Heart right ventricle (tissue), 16 donors: ENCODE data around the gene MED22. TPM values are rescaled to one million over a fixed set of nuclear protein-coding genes. Genes with fewer than 3 reads are reported as not detected.

Experiments
- ATAC-seq, 8 donors: fragments of 200-7000 bp; cut with Tn5 transposase; one replicate each; pipeline ENCODE4 v1.9.1; 2020; ENCODE audit warnings: mild to moderate bottlenecking in 8 of 8, moderate library complexity in 8 of 8, moderate number of reproducible peaks in 1 of 8
- DNase-seq, 2 donors: peaks; one replicate each; pipeline ENCODE4 v3.0.0-alpha.2; 2020
- H3K27ac ChIP-seq, 10 donors: fragments of 200-600 bp; sonication (generic) in 2 of 10; one replicate each; pipeline versions ENCODE4 v1.5.0 to v1.8.0; 2020 to 2022; ENCODE audit warnings: mild to moderate bottlenecking in 3 of 10
- H3K27me3 ChIP-seq, 7 donors: fragments of 200-600 bp; one replicate each; pipeline ENCODE4 v1.8.0; 2021 to 2022; ENCODE audit warnings: mild to moderate bottlenecking in 2 of 7
- H3K36me3 ChIP-seq, 9 donors: fragments of 200-600 bp; sonication (generic) in 1 of 9; one replicate each; pipeline versions ENCODE4 v1.5.0 to v1.8.0; 2020 to 2022; ENCODE audit warnings: mild to moderate bottlenecking in 2 of 9
- H3K4me1 ChIP-seq, 9 donors: fragments of 200-600 bp; sonication (generic) in 1 of 9; one replicate each; pipeline versions ENCODE4 v1.5.0 to v1.8.0; 2020 to 2022; ENCODE audit warnings: mild to moderate bottlenecking in 4 of 9
- H3K4me3 ChIP-seq, 10 donors: fragments of 200-600 bp; sonication (generic) in 2 of 10; one replicate each; pipeline versions ENCODE4 v1.5.0 to v1.8.0; 2020 to 2022; ENCODE audit warnings: mild to moderate bottlenecking in 7 of 10, moderate library complexity in 2 of 10
- H3K9me3 ChIP-seq, 11 donors: fragments of 200-600 bp in 10 of 11; sonication (generic) in 2 of 11; one replicate each; pipeline versions ENCODE4 v1.5.0 to v1.8.0; 2013 to 2022; ENCODE audit warnings: mild to moderate bottlenecking in 2 of 11, control low read depth in 1 of 11, moderate library complexity in 1 of 11
- CTCF ChIP-seq, 9 donors: fragments of 200-600 bp; sonication (generic) in 2 of 9; IDR thresholded peaks; one replicate each; pipeline versions ENCODE4 v1.5.0 to v1.8.0; 2021 to 2022; ENCODE audit warnings: antibody characterized with exemption in 9 of 9, mild to moderate bottlenecking in 5 of 9, moderate library complexity in 1 of 9
- WGBS, 2 donors: extraction: QIAGEN DNeasy Blood & Tissue Kit; methylation state at CpG; one replicate each; pipeline ENCODE4 v1.1.7; 2013; ENCODE audit warnings: inconsistent platforms in 1 of 2; 5-methylcytosine and 5-hydroxymethylcytosine counted together
- intact Hi-C, 10 donors: fragments of 100-400 bp; cut with DNase I; formaldehyde crosslinking; loops; one replicate each; pipeline versions ENCODE4 v1.11.1 to v1.14.2; 2022
- polyA plus RNA-seq, 2 donors: library from polyadenylated mRNA; stranded (reverse); fragments of 200-250 nt; gene quantifications; one replicate each; pipeline ENCODE4 v1.2.3, GENCODE V29; 2013
- total RNA-seq, 10 donors: library from RNA; stranded (reverse); fragmentation: NEBNext Ultra II Directional in 3 of 10; extraction: Animal tissue kit (Norgen Biotek cat#: 25700) in 3 of 10; gene quantifications; one replicate each; pipeline versions ENCODE4 v1.2.1 to v1.2.4, GENCODE V29; 2021 to 2023
- donor health status: Arrhythmogenic right ventricular cardiomyopathy.
- donor health status: ischemic (EF 13 %, LVEDD 7.1; RV severe dilation, severe dysfunction).
- donor health status: healthy with polysubstance abuse.
- donor health status: DM: no; HTN: yes; CAD: no.
- donor health status: DM: no; HTN: no; CAD: no.
- donor health status: ischemic (EF 25% LVEDD 6.9; RV normal size, moderate dysfunction).
- donor health status: ischemic (EF 25% LVEDD 5.7; RV mildly dilated, moderate dysfunction).
- donor health status: healthy.
- donor health status: DM: yes; HTN: yes; CAD: no.
- donor health status: Ischemic cardiomyopathy.
- donor health status: ischemic (EF 35%, LVEDD 5.7; RV mildly dilated, moderate dysfunction).
- donor health status: nonischemic (EF 11% LVEDD 7.7; RV severe dilation, severe dysfunction).
- donor health status: DM: yes; HTN: yes; CAD: no.
- donor health status: PGD.
- donor health status: ischemic (EF 29% LVEDD 5.4; RV normal size, mild dysfunction).
- donor health status: nonischemic (EF 23%, LVEDD 6.1; RV moderate dilation, normal function).

The MED22 gene
- total and polyA plus RNA-seq, 12 donors = 10.2 to 23.6 (median 17.4) TPM

GRCh38 chr9:133306242-133307204 lies 41.4 kb downstream of the MED22 start:
- Histone ChIP-seq H3K9me3 (peaks cover 0 to 5% (median 0%) of the 10 kb centered on the region in 11 donors), H3K4me1 (no peaks in the 10 kb centered on the region), H3K36me3 (no peaks in the 10 kb centered on the region), H3K27me3 (peaks cover 0 to 37% (median 5%) of the 10 kb centered on the region in 7 donors), H3K27ac (no peak overlapping the region), H3K4me3 (no peak overlapping the region)
- DNase-seq (no peak), ATAC-seq (no peak)
- 68 to 69% methylated on average over 31 of the region's 31 CpGs for WGBS, 2 donors
- intact Hi-C loops = no loop called here
- no peak for TF ChIP-seq CTCF (IDR thresholded peaks at IDR 0.05)

DNA sequence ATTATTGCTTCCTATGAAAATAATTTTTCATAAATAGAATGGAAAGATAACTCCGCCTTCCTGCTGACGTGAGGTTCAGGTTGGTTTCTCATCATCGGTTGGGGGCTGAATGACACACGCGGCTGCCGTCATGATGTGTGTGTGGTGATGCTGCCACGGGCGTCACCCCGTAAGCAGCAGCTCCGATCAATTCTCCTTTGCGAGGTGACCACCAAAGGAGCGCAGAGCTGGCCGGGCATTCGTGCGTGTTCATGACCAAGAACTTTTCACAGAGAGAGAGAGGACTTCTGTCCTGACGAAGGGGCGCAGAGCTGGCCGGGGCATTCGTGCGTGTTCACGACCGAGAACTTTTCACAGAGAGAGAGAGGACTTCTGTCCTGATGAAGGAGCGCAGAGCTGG lies 42.2 kb downstream of the MED22 start:
- 78 to 88% methylated on average over 19 to 23 of the region's 23 CpGs for WGBS, 2 donors
- ATAC-seq (no peak), DNase-seq (no peak)
- H3K4me3 ChIP-seq = no peak overlapping the region
- H3K36me3 ChIP-seq = no peaks in the 10 kb centered on the region
- intact Hi-C loops = no loop called here
- no peak for TF ChIP-seq CTCF (IDR thresholded peaks at IDR 0.05)
- H3K9me3 ChIP-seq = peaks cover 0 to 5% (median 0%) of the 10 kb centered on the region in 11 donors
- peaks cover 0 to 35% (median 5%) of the 10 kb centered on the region in 7 donors for H3K27me3 ChIP-seq
- H3K4me1 ChIP-seq = no peaks in the 10 kb centered on the region
- H3K27ac ChIP-seq = no peak overlapping the region

DNA sequence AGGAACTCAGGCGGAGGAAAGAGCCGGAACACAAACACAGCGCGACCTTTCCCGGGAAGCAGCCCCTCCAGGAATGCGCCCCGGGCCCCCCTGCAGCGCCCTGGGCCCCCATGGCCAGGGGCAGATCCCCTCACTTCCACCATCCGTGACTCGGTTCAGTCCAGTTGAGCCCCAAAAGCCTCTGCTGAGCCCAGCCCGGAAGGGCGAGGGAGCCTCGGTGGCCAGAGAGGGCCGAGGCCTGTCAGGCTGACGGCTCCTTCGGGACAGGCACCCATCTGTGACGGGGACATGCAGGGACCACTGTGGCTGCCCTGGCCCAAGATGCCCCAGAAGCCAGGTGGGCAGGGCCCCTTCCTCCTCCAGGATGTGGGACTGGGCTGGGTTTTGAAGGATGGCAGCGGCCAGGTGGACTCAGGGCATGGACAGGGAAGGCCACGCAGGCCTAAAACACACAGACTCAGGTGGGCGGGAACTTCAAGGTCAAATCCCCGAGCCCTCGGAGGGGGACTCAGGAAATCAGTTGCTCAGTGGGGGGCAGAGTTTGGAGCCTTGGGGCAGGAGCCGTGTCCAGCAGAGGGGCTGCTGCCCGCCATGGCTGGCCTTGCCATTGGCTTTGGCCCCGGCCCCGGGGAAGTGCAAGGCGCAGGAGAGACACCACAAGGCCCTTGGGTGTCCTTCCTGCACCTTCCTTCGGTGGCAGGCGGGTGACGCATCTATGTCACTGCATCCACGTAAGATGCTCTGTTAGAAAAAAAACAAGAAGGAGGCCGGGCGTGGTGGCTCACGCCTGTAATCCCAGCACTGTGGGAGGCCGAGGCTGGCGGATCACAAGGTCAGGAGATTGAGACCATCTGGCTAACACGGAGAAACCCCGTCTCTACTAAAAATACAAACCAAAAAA lies 43.2 kb downstream of the MED22 start:
- peak in 1 of 8 donors; percentile 41 for ATAC-seq
- TF ChIP-seq CTCF (IDR thresholded peaks at IDR 0.05) = no peak
- Histone ChIP-seq H3K4me3 (no peak overlapping the region), H3K27ac (no peak overlapping the region), H3K36me3 (no peaks in the 10 kb centered on the region), H3K4me1 (no peaks in the 10 kb centered on the region), H3K9me3 (peaks cover 0 to 2% (median 0%) of the 10 kb centered on the region in 11 donors), H3K27me3 (peaks cover 0 to 28% (median 1%) of the 10 kb centered on the region in 7 donors)
- no peak for DNase-seq
- intact Hi-C loops = no loop called here
- 88 to 92% methylated on average over 38 of the region's 38 CpGs for WGBS, 2 donors

DNA sequence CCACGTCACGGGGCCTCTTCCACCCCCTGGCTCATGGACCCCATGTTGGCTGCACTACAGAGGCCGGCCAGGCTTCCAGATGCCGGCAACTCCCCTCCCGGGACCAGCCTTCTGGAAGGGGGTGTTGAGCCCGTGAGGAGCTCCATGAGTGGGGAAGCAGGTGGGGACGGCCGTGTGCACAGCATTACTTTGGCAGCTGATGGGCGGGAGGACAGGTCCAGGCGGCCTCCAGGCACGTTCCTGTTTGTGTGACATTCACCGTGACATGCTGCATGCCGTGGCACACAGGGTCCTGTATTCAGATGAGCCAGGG lies 43.8 kb downstream of the MED22 start:
- no peaks in the 10 kb centered on the region for H3K36me3 ChIP-seq
- intact Hi-C loops = no loop called here
- H3K27me3 ChIP-seq = peaks cover 0 to 26% (median 3%) of the 10 kb centered on the region in 7 donors
- ATAC-seq = peak in 1 of 8 donors; percentile 26
- no peak for TF ChIP-seq CTCF (IDR thresholded peaks at IDR 0.05)
- DNase-seq = no peak
- H3K4me3 ChIP-seq = no peak overlapping the region
- H3K4me1 ChIP-seq = no peaks in the 10 kb centered on the region
- WGBS, 2 donors = 61 to 63% methylated on average over 13 of the region's 13 CpGs
- H3K27ac ChIP-seq = no peak overlapping the region
- H3K9me3 ChIP-seq = no peaks in the 10 kb centered on the region
